OCI-LY7 (cell line): ENCODE data around the gene OR4A15. TPM values are rescaled to one million over a fixed set of nuclear protein-coding genes. Genes with fewer than 3 reads are reported as not detected.

Experiments
- BruUV-seq: library from RNA; stranded (reverse); fragments of 400-500 nt; replicated peaks from 2 replicates; lab custom pipeline; 2021; lab: Mats Ljungman, UMichigan
- CTCF ChIA-PET: fragments of 300-600 bp; sonication (Branson Sonifier 250); formaldehyde crosslinking; loops from one replicate; lab custom pipeline; 2022; ENCODE audit warnings: antibody characterized with exemption; ENCODE audit not compliant: unreplicated experiment; lab: Charles Lee
- POLR2A ChIA-PET: fragments of 300-600 bp; sonication (Branson Sonifier 250); formaldehyde crosslinking; loops from one replicate; lab custom pipeline; 2022; ENCODE audit warnings: antibody characterized with exemption; lab: Charles Lee
- DNase-seq: peaks from one replicate; pipeline ENCODE4 v3.0.0-alpha.2; 2015; ENCODE audit warnings: low spot score
- H2AFZ ChIP-seq: fragments of 200-600 bp; sonication (generic), shearing (Covaris generic); 2 replicates; pipeline ENCODE4 v1.6.1; 2014; ENCODE audit warnings: mild to moderate bottlenecking, antibody characterized with exemption, low read length, moderate library complexity
- H3K27ac ChIP-seq: fragments of 200-600 bp; sonication (generic); 2 replicates; pipeline ENCODE4 v1.5.1; 2014; ENCODE audit warnings: mixed run types, low read depth, mild to moderate bottlenecking, moderate library complexity, low read length, inconsistent platforms; ENCODE audit not compliant: poor library complexity, severe bottlenecking
- H3K36me3 ChIP-seq: fragments of 200-600 bp; sonication (generic); 2 replicates; pipeline ENCODE4 v1.6.1; 2014; ENCODE audit warnings: mild to moderate bottlenecking, antibody characterized with exemption, low read length, moderate library complexity, mixed read lengths; ENCODE audit not compliant: insufficient read depth
- H3K4me1 ChIP-seq: fragments of 200-600 bp; sonication (generic); 2 replicates; pipeline ENCODE4 v1.5.1; 2014; ENCODE audit warnings: mild to moderate bottlenecking, low read length; ENCODE audit not compliant: insufficient read depth, poor library complexity, severe bottlenecking
- H3K4me2 ChIP-seq: fragments of 200-600 bp; sonication (generic); 2 replicates; pipeline ENCODE4 v1.6.1; 2014; ENCODE audit warnings: mild to moderate bottlenecking, low read length
- H3K4me3 ChIP-seq: fragments of 200-600 bp; sonication (generic); 2 replicates; pipeline ENCODE4 v1.5.1; 2014; ENCODE audit warnings: mild to moderate bottlenecking, low read depth, low read length; ENCODE audit not compliant: poor library complexity, severe bottlenecking
- H3K79me2 ChIP-seq: fragments of 200-600 bp; sonication (generic); 2 replicates; pipeline ENCODE4 v1.6.1; 2016; ENCODE audit warnings: low read depth, mild to moderate bottlenecking, low read length, moderate library complexity, mixed read lengths; ENCODE audit not compliant: insufficient read depth
- H3K9me2 ChIP-seq: fragments of 200-600 bp; sonication (generic); 2 replicates; pipeline ENCODE4 v1.6.1; 2016; ENCODE audit warnings: mild to moderate bottlenecking, low read length, mixed read lengths; ENCODE audit not compliant: insufficient read depth
- H3K9me3 ChIP-seq: fragments of 200-600 bp; sonication (generic); 2 replicates; pipeline ENCODE4 v1.6.1; 2014; ENCODE audit warnings: mild to moderate bottlenecking, mixed run types, low read length, mixed read lengths
- H4K20me1 ChIP-seq: fragments of 200-600 bp; sonication (generic); 2 replicates; pipeline ENCODE4 v1.6.1; 2014; ENCODE audit warnings: mild to moderate bottlenecking, antibody characterized with exemption, low read length, moderate library complexity, mixed read lengths; ENCODE audit not compliant: insufficient read depth
- CTCF ChIP-seq: fragments of 200-600 bp; sonication (generic); conservative IDR thresholded peaks from 2 replicates; pipeline ENCODE4 v1.5.1; 2014; ENCODE audit warnings: mild to moderate bottlenecking, antibody characterized with exemption, low read length, moderate library complexity, mixed read lengths
- EZH2phosphoT487 ChIP-seq: fragments of 200-600 bp; sonication (generic); IDR thresholded peaks from 2 replicates; pipeline ENCODE4 v1.6.1; 2018; ENCODE audit warnings: low read depth, borderline replicate concordance, mild to moderate bottlenecking, mixed run types, antibody characterized with exemption, low read length, moderate library complexity, mixed read lengths
- intact Hi-C: fragments of 100-400 bp; cut with micrococcal nuclease; formaldehyde crosslinking; loops from one replicate; pipeline ENCODE4 v1.10.0; 2022; ENCODE audit not compliant: unreplicated experiment
- total RNA-seq, 2 experiments: library from RNA; depleted of rRNA in 1 of 2; stranded (reverse); fragments of >200 nt in 1 of 2; shearing (Covaris generic) in 1 of 2; gene quantifications; 2 replicates each; pipeline ENCODE4 v1.2.3, GENCODE V29; 2014 to 2022

Gene OR4A15
- total RNA-seq, 2 experiments from 2014 or later, result not detected

DNA sequence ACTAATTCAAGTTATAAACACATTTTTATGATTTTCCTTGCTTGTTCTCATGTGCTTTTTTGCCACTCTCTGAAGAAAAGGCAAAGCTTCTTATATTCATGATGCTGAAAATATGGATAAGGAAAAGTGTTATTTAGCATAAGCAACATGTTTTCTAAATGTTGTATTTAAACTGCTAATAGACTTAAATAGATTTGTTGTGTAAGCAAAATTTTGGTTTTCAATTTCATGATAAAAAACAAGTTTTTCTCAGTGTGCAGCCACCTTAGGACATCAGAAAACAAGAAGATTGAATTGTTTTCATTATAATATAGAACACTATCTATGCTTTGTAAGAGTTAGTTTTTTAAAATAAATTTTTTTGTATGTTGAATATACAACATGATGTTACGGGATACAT, 22.5 kb upstream of the OR4A15 start:
- no peaks in the 10 kb centered on the region for H3K9me2 ChIP-seq
- CTCF ChIA-PET, result no interaction called here
- no TSS peak for BruUV-seq

GRCh38 chr11:55349032-55349431, 18.7 kb upstream of the OR4A15 start:
- DNase-seq, result no peak
- H3K4me1 ChIP-seq, result no peaks in the 10 kb centered on the region
- no peak overlapping the region for H3K4me3 ChIP-seq
- no peaks in the 10 kb centered on the region for H3K9me3 ChIP-seq
- no peaks in the 10 kb centered on the region for H4K20me1 ChIP-seq
- H2AFZ ChIP-seq, result no peak overlapping the region
- intact Hi-C loops, result no loop called here
- H3K4me2 ChIP-seq, result no peak overlapping the region
- CTCF ChIA-PET, result no interaction called here
- no peaks in the 10 kb centered on the region for H3K36me3 ChIP-seq
- POLR2A ChIA-PET, result no interaction called here
- no TSS peak for BruUV-seq
- H3K79me2 ChIP-seq, result no peaks in the 10 kb centered on the region
- no peak for TF ChIP-seq CTCF
- no peak for TF ChIP-seq EZH2phosphoT487
- no peaks in the 10 kb centered on the region for H3K9me2 ChIP-seq
- H3K27ac ChIP-seq, result no peak overlapping the region

More for the DNA sequence above, 22.5 kb upstream of the OR4A15 start:
- H3K4me2 ChIP-seq, result no peak overlapping the region
- POLR2A ChIA-PET, result no interaction called here
- no peaks in the 10 kb centered on the region for H3K36me3 ChIP-seq
- 0 out of 2 replicates have a peak, but pooled peaks cover 5% of the 10 kb centered on the region for H3K9me3 ChIP-seq
- H4K20me1 ChIP-seq, result no peaks in the 10 kb centered on the region
- no peak overlapping the region for H3K4me3 ChIP-seq
- intact Hi-C loops, result no loop called here
- H2AFZ ChIP-seq, result no peak overlapping the region
- no peak overlapping the region for H3K27ac ChIP-seq
- no peak for TF ChIP-seq CTCF
- no peak for TF ChIP-seq EZH2phosphoT487
- DNase-seq, result no peak
- H3K79me2 ChIP-seq, result no peaks in the 10 kb centered on the region
- H3K4me1 ChIP-seq, result no peaks in the 10 kb centered on the region

- TF ChIP-seq EZH2phosphoT487 (no peak), CTCF (peak; percentile 67)
- H3K36me3 ChIP-seq, result no peaks in the 10 kb centered on the region
- H2AFZ ChIP-seq, result no peak overlapping the region
- no peak overlapping the region for H3K27ac ChIP-seq
- no peaks in the 10 kb centered on the region for H3K4me1 ChIP-seq
- no peaks in the 10 kb centered on the region for H3K9me2 ChIP-seq
- BruUV-seq, result no TSS peak
- ChIA-PET CTCF (no interaction called here), POLR2A (interaction anchor here (0.7 kb wide), 1 partner anchor 48 kb away, joined by 3 read pairs; no protein-coding TSS in a partner anchor)
- DNase-seq, result peak; percentile 11
- intact Hi-C loops, result no loop called here
- H3K4me3 ChIP-seq, result no peak overlapping the region
- H3K9me3 ChIP-seq, result no peaks in the 10 kb centered on the region
- no peaks in the 10 kb centered on the region for H4K20me1 ChIP-seq
- H3K79me2 ChIP-seq, result no peaks in the 10 kb centered on the region
- H3K4me2 ChIP-seq, result no peak overlapping the region
These were observed 10.1 kb upstream of the OR4A15 start for GRCh38 chr11:55357560-55358184.
